ENCODE results near the gene PLEKHG4.

PLEKHG4 gene

DNA sequence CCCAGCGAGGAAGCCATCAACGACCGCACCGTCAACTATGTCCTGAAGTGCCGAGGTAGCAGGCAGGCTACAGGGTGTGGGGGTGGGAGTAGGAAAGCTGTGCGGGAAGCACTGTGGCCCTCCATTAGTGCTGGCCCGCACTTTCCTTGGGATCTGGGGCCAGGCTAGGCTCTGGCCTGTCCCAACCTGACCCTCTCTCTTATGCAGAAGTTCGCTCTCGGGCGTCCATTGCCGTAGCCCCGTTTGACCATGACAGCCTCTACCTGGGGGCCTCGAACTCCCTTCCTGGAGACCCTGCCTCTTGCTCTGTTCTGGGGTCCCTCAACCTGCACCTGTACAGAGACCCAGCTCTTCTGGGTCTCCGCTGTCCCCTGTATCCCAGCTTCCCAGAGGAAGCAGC, 8.6 kb downstream of the PLEKHG4 start:
- DNase-seq, result no peak

DNA sequence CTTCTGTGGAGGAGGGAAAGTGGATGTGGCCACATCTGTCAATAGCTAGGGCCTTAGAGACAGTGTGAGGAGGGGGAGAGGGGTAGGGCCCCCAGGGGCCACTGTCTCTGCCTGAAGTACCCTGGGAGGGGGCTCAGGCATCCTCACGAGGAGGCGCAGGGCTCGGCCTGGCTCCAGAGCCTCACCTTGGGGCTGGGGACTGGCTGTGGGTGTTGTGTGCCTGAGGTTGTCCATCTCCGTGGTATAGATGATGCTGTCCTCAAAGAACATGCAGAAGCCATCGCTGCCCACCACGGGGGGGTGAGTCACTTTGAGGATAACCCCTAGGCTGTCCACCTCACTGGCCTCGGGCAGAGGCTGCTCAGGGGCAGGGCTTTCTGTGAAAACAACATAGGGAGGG, 12.1 kb downstream of the PLEKHG4 start:
- DNase-seq, result no peak

DNA sequence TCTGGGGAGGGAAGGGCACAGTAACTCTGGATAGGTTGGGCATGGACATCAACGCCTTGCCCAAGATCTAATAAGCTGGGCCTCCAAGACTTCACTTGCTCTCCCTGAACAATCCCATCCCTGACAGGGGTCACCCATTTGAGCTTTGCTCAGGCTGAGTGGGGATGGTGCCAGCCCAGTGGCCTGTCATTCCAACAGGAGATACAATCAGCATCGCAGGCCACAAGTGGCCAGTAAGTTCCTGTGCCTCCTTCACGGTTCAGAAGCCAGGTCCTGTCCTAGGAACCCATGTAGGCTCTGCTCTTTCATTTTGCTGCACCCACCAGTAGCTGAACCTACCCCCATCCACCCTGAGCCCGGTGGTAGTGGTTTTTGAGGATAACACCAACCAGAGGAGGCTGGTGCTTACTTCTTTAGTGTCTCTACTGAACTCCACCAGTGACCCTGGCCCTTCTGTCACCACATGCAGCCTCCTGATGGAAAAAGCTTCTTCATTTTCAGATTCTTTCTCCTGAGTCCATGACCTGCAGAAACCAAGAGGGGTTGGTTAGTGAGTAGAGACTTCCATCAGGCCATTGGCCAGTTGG, 14.9 kb downstream of the PLEKHG4 start:
- no peak for DNase-seq

DNA sequence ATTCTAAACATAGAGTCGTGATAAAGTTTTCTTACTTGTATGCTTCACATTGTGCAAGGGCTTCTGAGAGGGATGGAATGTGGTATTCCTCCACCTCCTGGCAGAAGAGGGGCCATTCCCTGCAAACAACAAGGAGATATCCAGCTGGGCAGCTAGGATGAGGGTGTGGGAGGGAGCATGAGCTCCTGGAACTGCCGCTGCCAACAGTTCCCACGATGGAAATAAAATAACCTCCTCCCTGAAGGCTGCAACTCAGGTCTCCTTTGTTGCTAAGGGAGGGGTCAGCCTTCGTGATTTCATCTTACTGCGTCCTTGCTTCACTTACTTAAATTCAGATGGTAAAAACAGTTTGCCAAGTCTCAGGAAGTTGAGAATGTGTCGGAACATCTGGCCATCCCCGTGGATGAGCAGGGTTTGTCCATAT, 15.6 kb downstream of the PLEKHG4 start:
- DNase-seq, result no peak

DNA sequence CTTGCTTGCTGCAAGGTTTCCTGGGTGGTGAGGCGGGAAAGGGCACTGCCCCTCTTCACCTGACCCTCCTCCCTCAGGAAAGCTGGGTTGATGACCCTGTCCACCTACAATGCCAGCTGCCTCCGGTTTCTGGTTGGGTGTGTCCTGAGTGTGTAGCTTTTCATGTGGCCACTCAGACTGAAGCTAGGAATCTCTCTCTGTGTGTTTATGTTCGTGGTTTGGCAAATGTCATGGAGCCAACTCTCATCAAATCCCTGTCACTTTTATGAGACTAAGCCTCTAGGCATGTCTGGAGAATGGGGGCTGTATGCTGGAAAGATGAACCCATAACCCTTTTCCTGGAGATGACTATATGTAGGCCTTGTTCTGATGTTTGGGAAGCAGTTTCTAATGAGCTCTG, 17.1 kb downstream of the PLEKHG4 start:
- no peak for DNase-seq

DNA sequence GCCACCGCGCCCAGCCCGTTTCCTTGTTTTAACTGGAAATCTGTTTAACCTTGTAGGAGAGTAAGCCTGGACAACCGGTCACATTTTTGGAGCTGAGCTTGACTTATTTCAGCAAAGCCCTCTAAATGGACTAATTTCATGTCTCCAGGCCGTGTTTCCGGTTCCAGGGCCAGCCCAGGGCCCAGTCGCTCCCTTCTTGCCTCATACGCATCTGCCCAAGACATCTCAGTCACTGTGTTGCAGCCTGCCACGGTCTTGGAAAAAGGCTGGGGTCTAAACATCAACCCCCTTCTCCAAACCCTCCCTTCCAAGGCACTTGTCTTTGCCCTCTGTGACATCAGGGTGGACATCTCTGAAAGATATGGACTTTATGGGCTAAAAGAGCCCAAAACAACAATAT, 18.9 kb downstream of the PLEKHG4 start:
- DNase-seq, result no peak

DNA sequence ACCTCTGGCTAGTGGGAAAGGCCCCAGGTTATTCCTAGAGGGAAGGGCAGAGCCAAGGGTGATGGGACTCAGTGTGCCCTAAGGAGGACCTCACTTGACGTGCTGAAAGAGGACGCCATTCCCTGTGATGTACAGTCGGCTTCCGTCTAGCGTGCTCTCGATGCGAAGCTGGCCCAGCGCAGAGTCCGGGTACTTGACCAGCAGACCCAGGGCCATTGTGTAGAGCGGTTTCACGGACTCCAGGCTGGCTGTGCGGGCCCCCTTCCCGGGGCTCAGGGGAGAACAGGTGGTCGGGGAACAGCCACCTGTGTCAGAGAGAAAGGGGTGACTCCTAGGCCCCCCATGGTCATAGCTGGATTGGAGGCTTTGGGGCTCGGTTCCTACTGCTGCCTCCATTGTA, 19.9 kb downstream of the PLEKHG4 start:
- no peak for DNase-seq

DNA sequence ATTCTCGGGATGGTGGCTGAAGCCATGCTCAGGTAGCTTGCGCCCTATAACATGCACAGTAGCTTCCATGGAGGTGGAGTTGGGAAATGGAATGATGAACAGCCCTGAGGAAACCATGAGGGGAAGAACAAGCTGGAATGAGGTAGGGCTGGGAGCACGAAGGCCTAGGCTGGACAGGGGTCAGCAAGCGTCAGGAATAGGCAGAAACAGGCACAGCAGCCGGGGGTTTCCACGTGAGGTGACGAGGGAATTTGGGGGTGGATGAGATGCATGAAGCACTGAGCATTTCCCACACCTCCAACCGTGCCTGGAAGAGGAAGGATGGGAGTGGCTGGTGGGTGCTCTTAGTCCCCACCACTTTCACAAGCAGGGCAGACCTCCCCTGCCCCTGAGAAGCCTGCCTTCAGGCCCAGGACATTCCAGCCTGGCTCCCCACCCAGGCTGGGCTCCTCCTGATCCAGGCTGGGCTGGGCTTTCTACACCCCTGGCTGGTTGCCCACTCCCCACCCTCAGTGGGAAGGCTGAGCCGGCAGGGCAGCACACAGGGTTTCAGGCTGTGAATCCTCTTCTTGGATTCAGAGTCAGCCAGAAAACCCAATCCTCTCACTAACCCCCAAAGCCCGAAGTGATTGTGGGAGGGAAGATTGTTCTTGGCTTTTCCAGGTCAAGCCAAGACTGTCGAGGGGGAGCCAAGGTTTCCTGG, 21.9 kb downstream of the PLEKHG4 start:
- no peak for DNase-seq

DNA sequence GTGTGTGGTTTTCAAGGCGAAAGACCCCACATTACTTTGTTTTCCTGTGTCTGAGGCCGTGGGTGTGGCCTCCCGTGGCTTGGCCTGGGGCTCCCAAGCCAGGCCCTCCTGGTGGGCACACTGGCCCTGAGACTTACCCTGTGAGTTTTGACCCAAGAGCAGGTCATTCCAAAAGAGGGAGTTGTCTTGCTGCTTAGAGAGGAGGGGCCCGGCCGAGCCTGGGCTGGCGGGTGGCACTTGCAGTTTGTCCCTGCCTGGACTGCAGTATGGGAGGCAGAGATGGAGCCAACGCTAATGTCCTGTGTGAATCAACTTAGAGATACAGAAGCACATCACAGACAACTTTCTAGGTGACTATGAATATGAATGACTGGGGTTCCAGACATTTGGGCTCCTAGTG, 22.7 kb downstream of the PLEKHG4 start:
- DNase-seq, result no peak

DNA sequence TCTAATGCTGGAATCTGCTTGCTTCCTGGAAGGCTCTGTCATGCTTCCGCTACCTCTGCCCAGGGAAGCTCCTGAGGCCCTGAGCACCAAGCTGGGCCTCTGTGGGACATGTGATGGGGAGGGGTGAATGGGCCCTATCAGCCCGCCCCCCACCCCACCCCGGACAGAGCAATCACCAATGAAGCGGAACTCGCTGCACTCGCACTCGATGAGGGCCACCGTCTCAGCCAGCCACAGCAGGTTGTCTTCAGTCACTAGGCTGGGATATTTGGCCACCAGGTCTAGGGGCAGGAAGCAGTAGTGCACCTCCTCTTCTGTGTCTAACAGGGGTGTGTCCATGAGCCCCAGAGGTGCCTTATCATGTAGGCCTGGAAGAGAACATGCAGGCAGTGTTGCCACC, 23.6 kb downstream of the PLEKHG4 start:
- DNase-seq, result no peak

DNA sequence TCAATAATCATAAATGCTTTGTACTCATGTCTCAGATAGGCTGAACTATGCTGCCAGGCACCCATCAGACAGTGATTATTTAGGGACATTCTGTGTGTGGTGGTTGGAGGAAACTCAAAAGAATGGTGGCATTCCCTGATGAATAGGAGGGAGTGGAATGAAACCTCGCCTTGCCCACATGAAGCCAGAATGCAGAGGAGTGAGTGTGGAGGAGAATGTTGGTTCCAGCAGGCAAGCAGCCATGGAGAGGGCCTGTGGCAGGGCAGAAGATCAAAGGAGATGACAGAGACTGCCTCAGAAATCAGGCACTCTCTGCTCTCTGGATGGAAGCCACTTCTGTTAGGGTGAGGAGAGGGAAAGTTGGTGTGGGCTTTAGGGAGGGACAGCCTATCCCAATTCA, 24.7 kb downstream of the PLEKHG4 start:
- DNase-seq, result no peak

DNA sequence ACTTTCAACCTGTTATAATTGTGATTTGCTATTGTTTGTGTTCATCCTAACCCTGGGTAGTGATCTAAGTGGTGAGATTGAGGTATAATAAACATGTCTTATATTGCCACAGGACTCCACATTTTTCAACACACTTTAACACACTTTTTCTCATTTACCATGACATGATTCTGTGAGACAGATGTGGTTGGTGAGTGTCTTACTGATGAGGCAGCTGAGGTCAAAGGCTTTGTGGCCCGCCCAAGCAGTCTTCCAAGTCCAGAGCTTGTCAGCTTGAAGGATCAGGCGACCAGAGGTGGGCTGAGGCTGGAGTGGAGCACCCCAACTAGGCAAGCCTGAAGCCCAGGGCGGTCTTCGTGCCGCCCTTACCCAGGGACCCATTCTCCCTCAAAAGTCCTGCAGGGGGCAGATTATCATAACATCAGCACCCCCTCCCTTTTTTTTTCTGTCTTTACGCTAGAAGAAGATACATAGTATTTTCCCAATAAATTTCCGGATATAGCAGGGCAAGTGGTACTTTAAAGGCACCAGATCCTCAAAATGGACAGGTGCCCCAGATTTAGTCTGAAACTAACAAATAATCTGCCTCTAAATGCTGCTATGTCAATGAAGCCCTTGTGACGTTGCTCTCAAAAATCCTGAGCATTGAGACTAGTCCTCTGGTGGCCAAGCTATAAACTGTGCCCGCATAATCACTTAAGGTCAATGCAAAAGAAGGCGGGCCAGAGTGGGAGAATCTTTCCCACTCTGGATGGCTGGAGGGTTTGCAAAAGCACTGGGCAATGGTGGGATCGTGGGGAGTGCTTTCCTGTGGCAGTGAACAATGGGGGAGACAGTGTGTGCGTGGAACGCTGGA, 26.1 kb downstream of the PLEKHG4 start:
- no peak for DNase-seq

DNA sequence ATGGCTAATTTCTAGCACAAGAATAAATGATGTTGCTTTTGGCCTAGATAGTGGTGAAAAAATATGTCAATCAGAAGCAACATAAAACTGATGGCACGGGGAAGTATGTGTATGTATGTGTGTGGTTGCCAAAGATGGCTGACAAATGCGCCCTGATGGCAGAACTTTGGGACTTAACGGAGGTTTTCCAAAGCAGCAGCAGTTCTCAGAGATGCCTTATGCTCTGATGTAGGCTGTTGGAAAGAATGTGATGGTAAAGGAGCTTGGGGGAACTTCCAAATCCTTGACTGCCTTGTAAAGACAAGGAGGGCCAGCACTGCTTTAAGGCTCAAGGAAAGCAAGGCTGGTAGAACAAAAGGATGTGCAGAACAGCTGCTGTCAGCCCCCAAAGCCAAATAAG, 31.2 kb downstream of the PLEKHG4 start:
- no peak for DNase-seq

DNA sequence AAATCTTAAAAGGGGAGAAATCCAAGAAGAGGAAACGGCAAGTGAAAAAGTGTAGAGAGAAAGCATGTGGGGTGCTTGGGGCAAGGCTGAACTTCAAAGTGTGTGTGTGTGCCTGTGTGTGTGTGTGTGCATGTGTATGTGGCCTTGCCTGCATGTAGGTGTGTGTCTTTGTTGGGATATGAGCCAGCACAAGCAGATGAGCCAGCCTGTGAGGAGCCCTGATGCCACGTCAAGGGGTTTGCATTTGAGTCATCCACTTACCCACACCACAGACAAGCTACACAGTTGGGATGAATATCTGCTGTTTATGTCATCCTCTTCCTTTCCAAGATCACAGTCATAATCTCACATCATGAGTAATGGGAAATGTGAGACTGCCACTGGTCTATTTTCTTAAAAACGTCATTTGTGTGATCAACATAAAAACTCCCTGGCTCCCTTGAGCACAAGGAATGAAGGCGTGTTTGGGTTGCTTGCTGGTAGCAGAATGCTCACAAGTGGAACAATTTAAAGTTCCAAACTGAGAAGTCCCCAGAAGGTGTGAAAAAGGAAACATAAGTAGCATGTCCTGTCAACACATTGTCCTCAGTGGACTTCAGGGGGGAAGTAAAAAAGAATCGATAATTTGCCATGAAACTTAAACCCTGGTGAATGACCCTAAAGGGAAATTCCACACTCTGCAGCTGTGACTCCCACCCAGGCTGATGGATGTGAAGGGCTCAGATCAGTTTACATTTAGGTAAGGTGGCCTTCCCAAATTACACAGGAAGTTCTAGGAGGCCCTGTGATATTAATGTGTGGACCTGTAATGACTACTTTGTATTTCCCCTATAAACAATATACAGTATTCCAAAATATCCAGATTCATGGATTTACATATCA, 32.5 kb downstream of the PLEKHG4 start:
- peak; percentile 38 for DNase-seq

DNA sequence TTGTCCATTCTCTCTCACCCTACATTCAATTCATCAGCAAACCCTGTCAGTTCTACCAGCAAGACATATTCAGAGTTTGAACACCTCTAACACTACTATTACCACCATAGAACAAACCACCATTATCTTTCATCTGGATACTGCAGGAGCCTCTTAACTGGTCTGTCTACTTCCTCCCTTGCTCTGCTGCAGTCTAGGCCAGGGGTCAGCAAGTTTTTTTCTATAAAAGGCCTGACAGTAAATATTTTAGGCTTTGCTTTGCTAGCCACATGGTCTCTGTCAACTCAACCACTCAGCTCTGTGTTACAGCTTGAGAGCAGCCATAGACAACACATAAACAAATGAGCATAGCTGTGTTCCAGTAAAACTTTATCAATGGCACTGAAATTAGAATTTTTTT, 33.4 kb downstream of the PLEKHG4 start:
- DNase-seq, result no peak

DNA sequence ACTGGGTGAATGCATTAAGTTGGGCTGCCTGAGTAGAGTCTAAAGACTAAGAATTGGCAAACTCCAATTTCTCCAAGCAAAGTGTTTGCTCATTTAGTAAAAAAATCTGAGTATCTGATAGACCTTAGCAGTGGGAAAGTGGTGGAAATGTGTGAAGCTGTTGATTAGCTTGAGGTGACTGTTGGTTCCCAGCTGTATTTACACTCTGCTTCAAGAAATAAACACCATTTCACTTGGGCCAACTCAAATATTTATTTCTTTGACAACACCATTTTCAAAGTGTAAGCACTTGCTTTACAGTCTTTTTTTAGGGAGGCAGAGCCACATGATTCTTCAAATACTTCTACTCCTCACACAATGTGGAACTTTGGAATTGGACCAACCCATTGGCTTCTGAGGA, 38.5 kb downstream of the PLEKHG4 start:
- no peak for DNase-seq

DNA sequence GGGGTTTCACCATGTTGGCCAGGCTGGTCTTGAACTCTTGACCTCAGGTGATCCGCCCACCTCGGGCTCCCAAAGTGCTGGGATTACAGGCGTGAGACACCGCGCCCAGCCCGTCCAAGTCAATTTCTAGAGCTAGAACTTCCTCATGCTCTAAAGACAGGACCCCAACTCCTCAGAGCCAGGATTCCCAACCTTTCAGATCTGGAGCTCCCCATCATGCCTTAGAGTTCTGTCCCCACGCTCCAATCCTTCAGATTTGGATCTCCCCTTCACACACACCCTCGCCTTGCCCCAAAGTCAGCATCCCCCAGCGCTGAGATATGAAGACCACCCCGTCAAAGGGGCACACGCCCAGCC, 46.8 kb downstream of the PLEKHG4 start:
- DNase-seq, result no peak

DNA sequence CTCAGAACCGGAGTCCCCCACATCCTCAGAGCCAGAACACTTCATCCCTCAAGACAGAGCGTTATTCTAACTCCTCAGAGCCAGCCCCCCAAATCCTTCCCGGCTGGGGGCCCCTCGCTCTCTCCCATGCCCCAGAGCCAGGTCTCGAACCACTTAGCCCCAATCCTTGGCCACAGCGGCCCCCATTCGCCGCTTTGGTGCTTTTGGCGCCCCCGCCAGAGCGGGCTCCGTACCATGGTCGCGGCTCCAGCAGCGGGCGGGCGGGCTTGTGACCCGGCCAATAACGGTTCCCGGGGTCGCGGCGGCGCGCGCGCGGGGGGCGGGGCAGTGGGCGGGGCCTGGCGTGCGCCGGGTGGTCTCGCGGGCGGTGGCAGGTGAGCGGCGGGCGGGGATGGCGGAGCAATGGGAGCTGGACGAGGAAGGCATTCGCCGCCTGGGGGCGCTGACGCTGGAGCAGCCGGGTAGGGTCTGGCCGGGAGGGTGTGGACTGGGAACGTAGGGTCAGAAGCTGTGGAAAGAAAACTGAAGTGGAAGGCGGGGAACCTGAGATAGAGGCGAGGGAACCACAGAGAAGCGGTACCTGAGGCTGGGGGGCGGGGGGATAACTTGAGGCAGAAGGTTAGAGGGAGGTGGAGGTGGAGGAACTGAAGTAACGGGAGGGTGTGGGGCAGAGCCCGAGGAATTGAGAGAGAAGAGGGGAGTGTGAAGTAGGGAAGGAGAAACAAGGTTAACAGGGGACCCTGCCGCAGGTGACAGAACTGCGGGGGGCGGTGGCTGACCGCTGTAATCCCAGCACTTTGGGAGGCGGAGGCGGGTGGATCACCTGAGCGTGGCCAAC, 47.4 kb downstream of the PLEKHG4 start, which contains the start of the genes KCTD19 and LRRC36:
TSS of gene KCTD19 (minus strand) at position 270 of the 838 bp plus-strand sequence. CDS start at position 236, 34 bp downstream.
TSS of gene LRRC36 (plus strand) at position 344 of the 838 bp plus-strand sequence. CDS start at position 392, 48 bp downstream.
- peak; percentile 54 for DNase-seq

DNA sequence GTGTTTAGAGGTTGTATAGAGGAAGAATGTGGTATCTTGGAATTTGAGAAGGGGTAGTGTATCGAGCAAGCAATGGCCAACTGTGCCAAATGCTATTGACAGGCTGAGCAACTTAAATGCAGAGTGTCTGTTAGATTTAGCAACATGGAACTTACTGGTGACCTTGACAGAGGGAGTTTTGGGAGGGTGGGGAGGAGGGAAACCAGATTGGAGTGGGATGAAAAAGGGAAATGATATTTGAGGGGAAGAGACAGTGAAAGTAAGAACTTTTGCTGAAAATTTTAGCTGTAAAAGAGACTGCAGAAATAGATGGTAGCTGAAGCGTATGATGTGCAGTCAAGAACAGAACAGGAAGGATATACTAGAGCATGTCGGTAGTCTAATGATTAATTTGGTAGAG, 48.4 kb downstream of the PLEKHG4 start:
- no peak for DNase-seq

DNA sequence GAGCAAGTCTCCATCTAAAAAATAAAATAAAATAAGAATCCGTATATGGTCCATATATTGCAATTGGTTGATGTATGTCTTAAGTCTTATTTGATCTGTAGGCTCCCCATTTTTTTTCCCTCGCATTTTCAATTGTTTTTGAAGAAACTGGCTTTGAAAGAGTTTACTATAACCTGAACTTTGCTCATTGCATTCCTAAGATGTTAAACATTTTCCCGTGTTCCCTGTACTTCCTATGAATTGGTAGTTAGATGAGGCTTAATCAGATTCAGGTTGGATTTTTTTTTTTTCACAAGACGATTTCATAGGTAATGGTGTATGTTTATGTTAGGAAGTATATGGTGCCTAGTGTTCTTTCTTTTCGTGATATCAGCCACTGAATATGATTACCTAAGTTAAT, 50.6 kb downstream of the PLEKHG4 start:
- DNase-seq, result no peak

DNA sequence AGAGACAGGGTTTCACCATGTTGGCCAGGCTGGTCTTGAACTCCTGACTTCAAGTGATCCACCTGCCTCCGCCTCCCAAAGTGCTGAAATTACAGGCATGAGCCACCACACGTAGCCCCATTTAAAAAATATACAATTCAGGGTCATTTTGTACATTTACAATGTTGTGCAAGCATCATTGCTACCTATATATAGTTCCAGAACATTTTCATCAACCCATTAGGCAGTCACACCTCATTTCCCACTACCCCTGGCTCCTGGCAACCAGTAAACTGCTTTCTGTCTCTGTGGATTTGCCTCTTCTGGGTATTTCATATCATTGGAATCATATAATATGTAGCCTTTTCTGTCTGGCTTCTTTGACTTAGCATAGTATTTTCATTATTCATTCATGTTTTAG, 54.0 kb downstream of the PLEKHG4 start:
- DNase-seq, result no peak

DNA sequence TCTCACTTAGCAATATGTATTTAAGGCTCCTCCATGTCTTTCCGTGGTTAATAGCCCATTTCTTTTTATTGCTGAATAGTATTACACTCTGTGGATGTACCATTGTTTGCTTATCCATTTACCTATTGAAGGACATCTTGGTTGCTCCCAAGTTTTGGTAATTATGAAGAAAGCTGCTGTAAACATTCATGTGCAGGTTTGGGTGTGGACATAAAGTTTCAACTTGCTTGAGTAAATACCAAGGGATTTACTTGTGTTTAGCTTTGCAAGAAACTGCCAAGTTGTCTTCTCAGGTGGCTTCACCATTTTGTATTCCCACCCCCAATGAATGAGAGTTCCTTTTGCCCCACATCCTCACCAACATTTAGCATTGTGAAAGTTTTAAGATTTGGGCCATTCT, 56.8 kb downstream of the PLEKHG4 start:
- DNase-seq, result no peak

Data from CD4-positive, alpha-beta T cell treated with Interleukin-6 for 4 hours (primary cell).